Fibroblast of the aortic adventitia (primary cell): ENCODE measurements around the gene DPP7. TPM values are rescaled to one million over a fixed set of nuclear protein-coding genes. Genes with fewer than 3 reads are reported as not detected.
"Not testable (repeated sequence)": the region's sequence is repeated elsewhere in the genome, so short reads cannot be mapped to it uniquely, and the experiment has no call there.

Experiments used
- DNase-seq: peaks from one replicate; pipeline ENCODE4 v3.0.0-alpha.2; 2010; ENCODE audit warnings: low read depth
- H3K4me3 ChIP-seq: 2 replicates; pipeline ENCODE4 v1.5.1; 2011; ENCODE audit warnings: low read depth, mild to moderate bottlenecking, control low read depth, low read length, moderate library complexity
- total RNA-seq: library from RNA; depleted of rRNA; stranded (reverse); fragments of >200 nt; gene quantifications from 2 replicates; pipeline ENCODE4 v1.2.3, GENCODE V29; 2012; ENCODE audit warnings: low replicate concordance
- TF ChIP-seq, protein P1 (sequence below): IDR thresholded peaks from 2 replicates; pipeline ENCODE4 v1.5.1; 2011; ENCODE audit warnings: mild to moderate bottlenecking, low read length, control low read depth, inconsistent platforms; ENCODE audit not compliant: insufficient read depth

Gene DPP7
- total RNA-seq, 1 donor = 69.5 TPM

DNA sequence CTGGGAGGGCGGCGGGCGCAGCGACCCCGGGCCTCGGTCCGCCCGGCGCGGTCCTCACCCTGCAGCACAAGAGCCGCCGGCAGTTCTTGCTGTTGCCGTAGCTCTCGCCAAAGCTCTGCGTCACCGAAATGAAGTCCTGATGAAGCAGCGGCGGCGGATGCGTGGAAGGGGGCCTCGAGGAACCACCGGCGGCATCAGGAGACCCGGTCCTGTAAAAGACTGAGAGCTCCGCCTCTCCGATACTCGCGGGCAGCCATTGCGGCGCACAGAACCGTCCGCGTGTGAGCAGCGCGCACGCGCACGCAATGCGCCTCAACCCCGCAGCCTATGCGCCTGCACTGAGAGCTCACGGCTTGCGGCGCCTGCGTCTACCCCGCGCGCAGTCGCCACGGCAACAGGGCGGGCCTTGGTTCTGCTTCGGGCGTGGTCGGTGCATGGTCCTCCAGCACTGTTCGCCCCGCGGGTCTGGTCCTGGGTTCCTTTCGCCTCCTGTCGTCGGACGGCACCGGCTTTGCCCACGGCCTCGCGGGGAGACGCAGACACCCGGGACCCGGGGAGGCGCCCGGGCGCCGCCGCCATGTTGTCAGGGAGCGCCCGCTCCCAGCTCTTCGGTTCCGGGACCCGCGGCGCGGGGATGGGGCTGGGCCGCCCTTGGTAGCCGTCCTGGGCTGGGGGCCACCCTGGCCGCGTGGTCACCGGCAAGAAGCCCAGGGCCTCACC, 15.1 kb upstream of the DPP7 start:
- peak; percentile 90 for DNase-seq
- peak overlapping the region; percentile 81 for H3K4me3 ChIP-seq
- TF ChIP-seq, protein P1, sequence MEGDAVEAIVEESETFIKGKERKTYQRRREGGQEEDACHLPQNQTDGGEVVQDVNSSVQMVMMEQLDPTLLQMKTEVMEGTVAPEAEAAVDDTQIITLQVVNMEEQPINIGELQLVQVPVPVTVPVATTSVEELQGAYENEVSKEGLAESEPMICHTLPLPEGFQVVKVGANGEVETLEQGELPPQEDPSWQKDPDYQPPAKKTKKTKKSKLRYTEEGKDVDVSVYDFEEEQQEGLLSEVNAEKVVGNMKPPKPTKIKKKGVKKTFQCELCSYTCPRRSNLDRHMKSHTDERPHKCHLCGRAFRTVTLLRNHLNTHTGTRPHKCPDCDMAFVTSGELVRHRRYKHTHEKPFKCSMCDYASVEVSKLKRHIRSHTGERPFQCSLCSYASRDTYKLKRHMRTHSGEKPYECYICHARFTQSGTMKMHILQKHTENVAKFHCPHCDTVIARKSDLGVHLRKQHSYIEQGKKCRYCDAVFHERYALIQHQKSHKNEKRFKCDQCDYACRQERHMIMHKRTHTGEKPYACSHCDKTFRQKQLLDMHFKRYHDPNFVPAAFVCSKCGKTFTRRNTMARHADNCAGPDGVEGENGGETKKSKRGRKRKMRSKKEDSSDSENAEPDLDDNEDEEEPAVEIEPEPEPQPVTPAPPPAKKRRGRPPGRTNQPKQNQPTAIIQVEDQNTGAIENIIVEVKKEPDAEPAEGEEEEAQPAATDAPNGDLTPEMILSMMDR = no peak

GRCh38 chr9:137128862-137129455, 14.4 kb upstream of the DPP7 start:
- H3K4me3 ChIP-seq = peak overlapping the region; percentile 81
- DNase-seq = peak; percentile 13
- TF ChIP-seq, protein P1 = no peak

- TF ChIP-seq, protein P1 = no peak
- no peak for DNase-seq
These were observed 13.8 kb upstream of the DPP7 start for GRCh38 chr9:137128158-137128861.

GRCh38 chr9:137127301-137128157, 13.0 kb upstream of the DPP7 start:
- DNase-seq = peak; percentile 48
- TF ChIP-seq, protein P1 = no peak
- peak overlapping the region; percentile 81 for H3K4me3 ChIP-seq

More at GRCh38 chr9:137128158-137128861, 13.8 kb upstream of the DPP7 start:
- H3K4me3 ChIP-seq = peak overlapping the region; percentile 81

DNA sequence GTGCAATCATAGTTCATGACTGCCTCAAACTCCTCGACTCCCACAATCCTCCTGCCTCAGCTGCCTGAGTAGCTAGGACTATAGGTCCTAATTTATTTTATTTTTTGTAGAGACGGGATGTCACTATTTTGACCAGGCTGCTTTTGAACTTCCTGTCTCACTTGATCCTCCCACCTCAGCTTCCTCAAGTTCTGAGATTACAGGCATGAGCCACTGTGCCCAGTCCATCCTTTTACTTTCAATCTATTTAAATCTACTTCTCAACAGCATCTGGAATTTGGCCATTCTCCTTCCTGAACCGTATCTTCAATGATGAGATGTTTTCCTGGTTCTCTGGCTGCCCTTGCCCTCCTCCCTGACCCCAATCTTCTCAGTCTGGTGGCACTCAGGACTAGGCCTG, 12.3 kb upstream of the DPP7 start:
- TF ChIP-seq, protein P1 = no peak
- H3K4me3 ChIP-seq = peak overlapping the region; percentile 81
- no peak for DNase-seq

- DNase-seq, H3K4me3 ChIP-seq: not testable (repeated sequence)
These were observed 9.5 kb upstream of the DPP7 start for GRCh38 chr9:137123952-137124462.
